ENCODE data around the gene B3GNT5. TPM values are rescaled to one million over a fixed set of nuclear protein-coding genes. Genes with fewer than 3 reads are reported as not detected.

B3GNT5 gene
- polyA plus RNA-seq, 3 donors: 2.3 to 12.1 (median 6.3) TPM

- H3K27ac ChIP-seq (ENCODE audit: low read depth, low read length): no peak overlapping the region
- WGBS, 3 donors: 87 to 91% (median 90%) methylated on average over 3 of the region's 3 CpGs
Measured at GRCh38 chr3:183279371-183279770, 26.3 kb downstream of the B3GNT5 start.

GRCh38 chr3:183281126-183281797 lies 28.2 kb downstream of the B3GNT5 start:
- 72 to 83% (median 81%) methylated on average over 8 of the region's 8 CpGs for WGBS, 3 donors
- no peak overlapping the region for H3K27ac ChIP-seq (ENCODE audit: low read depth, low read length)

- WGBS, 3 donors: 84 to 85% (median 85%) methylated on average over 2 of the region's 2 CpGs
- no peak overlapping the region for H3K27ac ChIP-seq (ENCODE audit: low read depth, low read length)
Measured at GRCh38 chr3:183283886-183284285, 30.8 kb downstream of the B3GNT5 start.

DNA sequence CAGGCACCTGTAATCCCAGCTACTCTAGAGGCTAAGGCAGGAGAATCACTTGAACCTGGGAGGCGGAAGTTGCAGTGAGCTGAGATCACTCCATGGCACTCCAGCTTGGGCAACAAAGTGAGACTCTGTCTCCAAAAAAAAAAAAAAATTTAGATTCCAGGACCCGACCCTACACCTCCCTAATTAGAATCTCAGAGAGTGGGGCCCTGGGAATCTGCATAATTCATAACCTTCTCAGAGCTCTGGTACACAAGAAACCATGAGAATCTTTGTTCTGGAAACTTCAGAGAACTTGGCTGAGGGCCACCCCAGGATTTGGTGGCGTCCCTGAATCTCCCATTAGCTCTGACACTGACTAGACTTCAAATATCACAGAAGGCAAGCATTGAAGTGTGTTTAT lies 31.5 kb downstream of the B3GNT5 start:
- H3K27ac ChIP-seq (ENCODE audit: low read depth, low read length): no peak overlapping the region
- 83 to 85% (median 84%) methylated on average over 3 of the region's 3 CpGs for WGBS, 3 donors

DNA sequence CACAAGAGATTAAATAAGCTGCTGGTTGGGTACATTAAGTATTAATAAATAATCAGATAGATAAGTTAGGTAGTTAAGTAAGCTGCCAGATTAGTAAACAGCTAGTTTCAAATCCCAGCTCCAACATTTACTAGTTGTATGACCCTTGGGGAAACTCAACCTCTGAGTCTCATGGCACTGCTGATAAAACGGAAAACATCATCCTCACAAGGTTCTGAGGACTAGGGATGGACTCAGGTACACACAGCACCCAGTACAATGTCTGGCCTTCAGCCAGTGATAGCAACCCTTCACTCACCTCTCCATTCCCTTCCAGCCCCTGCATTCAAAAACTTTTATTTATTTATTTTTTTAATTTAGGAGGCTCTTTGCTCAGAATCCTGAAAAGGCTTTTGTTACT lies 32.3 kb downstream of the B3GNT5 start:
- 55 to 61% (median 56%) methylated on average over 1 of the region's 1 CpG for WGBS, 3 donors
- H3K27ac ChIP-seq (ENCODE audit: low read depth, low read length): no peak overlapping the region

- 19 to 40% (median 22%) methylated on average over 10 of the region's 10 CpGs for WGBS, 3 donors
- H3K27ac ChIP-seq (ENCODE audit: low read depth, low read length): no peak overlapping the region
Measured at GRCh38 chr3:183285828-183286457, 32.9 kb downstream of the B3GNT5 start.

DNA sequence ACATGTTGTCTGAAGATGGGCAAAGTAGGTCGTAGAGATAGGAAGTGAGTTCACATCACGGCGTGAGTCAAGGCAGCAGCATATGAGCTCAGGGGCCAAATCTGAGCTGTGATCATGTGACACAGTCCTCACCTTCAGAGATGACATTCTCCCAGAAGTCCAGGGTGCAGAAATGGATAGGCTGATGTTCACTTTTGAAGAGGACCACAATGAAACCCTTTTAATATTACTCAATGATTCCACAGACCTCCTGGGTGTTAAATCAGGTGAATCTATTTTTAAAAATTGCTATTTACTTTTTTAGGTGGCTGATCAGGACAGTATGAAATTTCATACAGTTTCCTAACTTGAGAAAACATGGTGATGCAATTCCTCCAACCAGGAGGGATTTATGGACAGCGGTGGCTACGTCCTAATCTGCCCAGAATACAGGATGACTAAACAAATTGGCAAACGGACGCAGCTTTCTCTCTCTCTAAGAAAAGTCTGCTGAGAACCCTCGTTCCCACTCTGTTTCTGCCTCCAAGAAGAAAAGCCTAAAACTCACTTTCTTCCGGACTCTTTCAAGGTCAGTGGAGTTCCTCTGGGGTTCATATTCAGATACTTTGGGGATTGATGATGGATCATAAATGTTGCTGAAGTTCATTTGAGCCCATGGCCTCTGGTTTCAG lies 34.4 kb downstream of the B3GNT5 start:
- 46 to 84% (median 48%) methylated on average over 9 of the region's 9 CpGs for WGBS, 3 donors
- H3K27ac ChIP-seq (ENCODE audit: low read depth, low read length): no peak overlapping the region

DNA sequence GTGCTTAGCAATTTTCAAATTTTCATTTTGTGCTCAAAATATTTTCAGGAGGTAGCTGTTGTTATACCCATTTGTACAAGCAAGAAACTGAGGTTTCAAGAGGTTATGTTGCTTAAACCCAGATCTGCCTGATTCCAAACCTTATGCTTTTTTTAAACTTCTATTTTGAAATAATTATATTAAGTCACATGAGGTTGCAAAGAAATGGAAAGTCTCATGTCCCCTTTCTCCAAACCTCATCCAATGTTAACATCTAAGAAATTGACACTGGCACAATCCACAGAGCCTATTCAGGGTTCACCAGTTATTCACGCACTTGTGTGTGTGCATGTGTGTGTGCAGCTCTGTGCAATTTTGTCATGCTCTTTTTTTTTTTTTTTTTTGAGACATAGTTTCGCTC lies 35.1 kb downstream of the B3GNT5 start:
- WGBS, 3 donors: 83 to 100% (median 93%) methylated on average over 2 of the region's 2 CpGs
- no peak overlapping the region for H3K27ac ChIP-seq (ENCODE audit: low read depth, low read length)

DNA sequence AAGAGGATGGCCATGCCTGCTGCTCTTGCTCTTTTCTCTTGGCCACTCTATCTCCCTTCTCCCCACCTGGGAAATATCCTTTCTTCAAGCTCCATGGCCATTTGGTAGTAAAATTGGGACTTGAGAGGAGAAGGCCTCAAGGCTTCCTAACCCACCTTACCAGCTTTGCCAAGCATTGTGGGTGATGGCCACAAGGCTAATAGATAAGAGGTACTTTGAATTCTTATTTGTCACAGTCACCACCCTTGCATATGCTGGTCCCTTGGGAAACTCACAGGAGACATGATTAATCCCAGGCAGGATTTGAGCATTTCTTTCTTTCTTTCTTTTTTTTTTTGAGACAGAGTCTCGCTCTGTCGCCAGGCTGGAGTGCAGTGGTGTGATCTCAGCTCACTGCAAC lies 37.2 kb downstream of the B3GNT5 start:
- WGBS, 3 donors: 95 to 100% (median 96%) methylated on average over 2 of the region's 2 CpGs

GRCh38 chr3:183291497-183292031 lies 38.5 kb downstream of the B3GNT5 start:
- no peak overlapping the region for H3K27ac ChIP-seq (ENCODE audit: low read depth, low read length)
- WGBS, 3 donors: 34 to 78% (median 75%) methylated on average over 4 of the region's 4 CpGs

More for the DNA sequence above, 37.2 kb downstream of the B3GNT5 start:
- H3K27ac ChIP-seq (ENCODE audit: low read depth, low read length): no peak overlapping the region

DNA sequence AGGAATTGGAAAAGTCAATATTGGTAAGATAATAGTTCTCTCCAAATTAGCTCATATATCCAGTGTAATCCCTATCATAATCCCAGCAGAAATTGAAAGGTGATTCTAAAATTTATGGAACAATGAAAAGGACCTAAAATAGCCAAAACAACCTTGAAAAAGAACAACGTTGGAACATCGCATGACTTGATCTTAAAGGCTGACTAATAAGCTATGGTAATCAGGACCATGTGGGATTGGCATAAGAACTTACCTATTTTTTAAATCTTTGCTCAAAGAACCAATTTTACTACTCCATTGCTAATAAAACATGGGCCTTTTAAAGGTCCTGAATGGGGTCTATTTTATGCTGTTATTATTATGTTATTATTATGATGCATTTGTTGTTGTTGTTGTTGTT lies 40.9 kb downstream of the B3GNT5 start:
- 89 to 94% (median 90%) methylated on average over 2 of the region's 2 CpGs for WGBS, 3 donors
- H3K27ac ChIP-seq (ENCODE audit: low read depth, low read length): no peak overlapping the region

DNA sequence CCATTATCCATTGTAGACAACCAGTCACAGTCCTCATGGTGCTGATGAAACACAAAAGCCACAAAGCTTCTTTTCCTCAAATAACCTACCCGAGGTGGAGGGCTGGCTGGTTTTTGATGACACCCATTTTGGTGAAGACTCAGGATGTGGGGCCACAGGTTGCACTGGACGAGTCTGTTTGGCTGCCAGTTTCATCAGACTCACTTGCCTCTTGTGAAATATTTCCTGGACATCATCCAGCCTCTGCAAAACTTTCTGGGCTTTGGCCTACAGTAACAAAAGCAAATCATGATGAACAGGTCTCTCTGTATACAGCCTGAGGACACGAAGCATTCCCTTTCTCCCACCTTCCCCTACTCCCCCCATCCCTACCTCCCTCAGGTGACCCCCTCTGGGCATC lies 42.2 kb downstream of the B3GNT5 start:
- 24 to 52% (median 27%) methylated on average over 3 of the region's 3 CpGs for WGBS, 3 donors
- H3K27ac ChIP-seq (ENCODE audit: low read depth, low read length): no peak overlapping the region

GRCh38 chr3:183296944-183297343 lies 43.9 kb downstream of the B3GNT5 start:
- no peak overlapping the region for H3K27ac ChIP-seq (ENCODE audit: low read depth, low read length)
- 79 to 91% (median 82%) methylated on average over 12 of the region's 12 CpGs for WGBS, 3 donors

- no peak overlapping the region for H3K27ac ChIP-seq (ENCODE audit: low read depth, low read length)
- WGBS, 3 donors: 28 to 44% (median 42%) methylated on average over 5 of the region's 5 CpGs
Measured at GRCh38 chr3:183298701-183299153, 45.7 kb downstream of the B3GNT5 start.

GRCh38 chr3:183299976-183300375 lies 46.9 kb downstream of the B3GNT5 start:
- WGBS, 3 donors: 95 to 96% (median 96%) methylated on average over 4 of the region's 4 CpGs
- H3K27ac ChIP-seq (ENCODE audit: low read depth, low read length): no peak overlapping the region

DNA sequence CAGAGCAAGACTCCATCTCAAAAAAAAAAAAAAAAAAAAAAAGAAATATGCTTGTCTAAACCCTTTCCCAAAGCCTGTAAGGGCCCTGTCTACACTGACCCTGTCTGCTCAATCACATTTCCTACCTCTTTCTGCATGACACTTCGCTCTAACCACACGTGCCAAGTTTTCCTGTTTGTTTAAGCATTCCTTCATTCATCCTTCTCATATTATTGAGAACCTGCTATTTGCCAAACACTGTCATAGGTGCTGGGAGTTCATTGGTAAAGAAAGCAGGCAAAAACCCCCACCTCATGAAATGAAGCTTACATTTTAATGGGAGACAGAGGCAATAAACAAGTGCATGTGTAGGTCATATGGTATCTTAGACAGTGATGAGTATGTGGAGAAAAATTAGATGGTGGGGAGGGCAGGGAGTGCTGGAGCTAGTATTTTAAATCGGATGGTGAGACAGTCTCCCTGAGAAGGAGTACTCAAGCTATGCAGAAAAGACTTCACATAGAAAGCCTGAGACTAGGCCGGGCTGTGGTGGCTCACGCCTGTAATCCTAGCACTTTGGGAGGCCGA lies 48.0 kb downstream of the B3GNT5 start:
- 82 to 92% (median 86%) methylated on average over 6 of the region's 6 CpGs for WGBS, 3 donors
- H3K27ac ChIP-seq (ENCODE audit: low read depth, low read length): no peak overlapping the region

DNA sequence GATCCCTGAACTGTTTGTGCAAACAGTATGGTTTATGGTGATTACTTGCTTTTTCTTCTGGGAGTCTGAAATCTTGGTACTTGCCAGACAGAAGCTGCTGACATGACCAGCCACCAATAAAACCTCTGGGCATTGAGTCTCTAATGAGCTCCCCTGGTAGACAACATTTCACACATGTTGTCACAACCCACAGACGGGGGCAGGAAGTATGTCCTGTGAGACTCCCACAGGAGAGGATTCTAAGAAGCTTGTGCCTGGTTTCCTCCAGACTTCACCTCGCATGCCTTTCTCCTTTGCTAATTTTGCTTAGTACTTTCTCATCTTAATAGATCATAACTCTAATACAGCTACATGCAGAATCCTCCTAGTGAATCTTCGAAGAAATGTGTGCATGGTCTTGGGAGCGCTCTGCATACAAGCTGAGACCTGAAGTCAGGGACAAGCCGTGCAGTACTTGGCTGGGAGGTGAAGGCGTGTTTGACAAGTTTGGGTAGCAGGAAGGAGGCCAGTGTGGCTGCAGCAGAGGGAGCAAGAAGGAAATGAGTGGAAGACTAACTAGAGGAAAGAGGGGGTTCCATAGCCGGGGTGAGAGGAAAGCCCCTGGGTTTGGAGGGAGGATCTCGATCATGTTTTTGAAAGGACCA lies 49.0 kb downstream of the B3GNT5 start:
- no peak overlapping the region for H3K27ac ChIP-seq (ENCODE audit: low read depth, low read length)
- 40 to 76% (median 47%) methylated on average over 8 of the region's 8 CpGs for WGBS, 3 donors

DNA sequence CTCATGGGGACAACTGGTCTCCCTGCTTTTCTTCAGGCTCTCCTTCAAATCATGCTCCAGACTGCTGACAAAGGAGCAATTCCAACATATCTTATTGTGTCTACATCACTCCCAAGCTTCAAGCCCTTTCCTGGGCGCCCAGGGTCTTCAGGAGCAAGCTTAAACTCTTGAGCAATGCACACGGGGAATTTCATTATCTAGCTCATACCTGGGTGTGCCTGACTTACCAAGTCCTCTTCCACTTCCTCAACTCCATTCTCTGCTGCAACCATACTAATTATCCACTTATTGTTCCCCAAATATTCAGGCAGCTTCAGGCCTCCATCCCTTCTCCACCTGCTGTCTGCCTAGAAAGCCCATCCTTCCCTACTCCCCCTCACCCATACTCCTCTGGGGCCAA lies 50.6 kb downstream of the B3GNT5 start:
- 67 to 82% (median 69%) methylated on average over 2 of the region's 2 CpGs for WGBS, 3 donors
- H3K27ac ChIP-seq (ENCODE audit: low read depth, low read length): no peak overlapping the region
